Measurements from ENCODE around the gene DPM1. TPM values are rescaled to one million over a fixed set of nuclear protein-coding genes. Genes with fewer than 3 reads are reported as not detected.

DPM1 gene
- total RNA-seq, 1 donor from 2014 or later: 37.5 TPM

- H3K4me3 ChIP-seq: no peak overlapping the region
- H3K27me3 ChIP-seq: no peaks in the 10 kb centered on the region
- DNase-seq (ENCODE audit: low spot score in 2 of 2): no peak
- peaks cover 20 to 22% of the 10 kb centered on the region in 2 donors for H3K36me3 ChIP-seq
- TF ChIP-seq, protein P1, sequence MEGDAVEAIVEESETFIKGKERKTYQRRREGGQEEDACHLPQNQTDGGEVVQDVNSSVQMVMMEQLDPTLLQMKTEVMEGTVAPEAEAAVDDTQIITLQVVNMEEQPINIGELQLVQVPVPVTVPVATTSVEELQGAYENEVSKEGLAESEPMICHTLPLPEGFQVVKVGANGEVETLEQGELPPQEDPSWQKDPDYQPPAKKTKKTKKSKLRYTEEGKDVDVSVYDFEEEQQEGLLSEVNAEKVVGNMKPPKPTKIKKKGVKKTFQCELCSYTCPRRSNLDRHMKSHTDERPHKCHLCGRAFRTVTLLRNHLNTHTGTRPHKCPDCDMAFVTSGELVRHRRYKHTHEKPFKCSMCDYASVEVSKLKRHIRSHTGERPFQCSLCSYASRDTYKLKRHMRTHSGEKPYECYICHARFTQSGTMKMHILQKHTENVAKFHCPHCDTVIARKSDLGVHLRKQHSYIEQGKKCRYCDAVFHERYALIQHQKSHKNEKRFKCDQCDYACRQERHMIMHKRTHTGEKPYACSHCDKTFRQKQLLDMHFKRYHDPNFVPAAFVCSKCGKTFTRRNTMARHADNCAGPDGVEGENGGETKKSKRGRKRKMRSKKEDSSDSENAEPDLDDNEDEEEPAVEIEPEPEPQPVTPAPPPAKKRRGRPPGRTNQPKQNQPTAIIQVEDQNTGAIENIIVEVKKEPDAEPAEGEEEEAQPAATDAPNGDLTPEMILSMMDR (IDR thresholded peaks at IDR 0.05): no peak
- H3K4me1 ChIP-seq: peaks cover 0 to 20% of the 10 kb centered on the region in 2 donors
- intact Hi-C loops (cut with DNase I): loop anchor here (5.0 kb wide), 1 partner anchor 51 kb away; no protein-coding TSS in a partner anchor
- H3K27ac ChIP-seq: no peak overlapping the region
- H3K9me3 ChIP-seq: no peaks in the 10 kb centered on the region
Observed at GRCh38 chr20:50903353-50904051, 54.8 kb downstream of the DPM1 start.

- Histone ChIP-seq H3K4me1 (peaks cover 0 to 18% of the 10 kb centered on the region in 2 donors), H3K9me3 (no peaks in the 10 kb centered on the region), H3K27ac (no peak overlapping the region), H3K27me3 (no peaks in the 10 kb centered on the region), H3K4me3 (no peak overlapping the region), H3K36me3 (peaks cover 39% of the 10 kb centered on the region in 2 donors)
- no peak for DNase-seq (ENCODE audit: low spot score in 2 of 2)
- TF ChIP-seq, protein P1 (IDR thresholded peaks at IDR 0.05): no peak
- intact Hi-C loops (cut with DNase I): loop anchor here (5.0 kb wide), 1 partner anchor 49 kb away; no protein-coding TSS in a partner anchor
Observed at GRCh38 chr20:50901301-50901700, 57.0 kb downstream of the DPM1 start.

- TF ChIP-seq, protein P1 (IDR thresholded peaks at IDR 0.05): no peak
- DNase-seq (ENCODE audit: low spot score in 2 of 2): no peak
- no peak overlapping the region for H3K4me3 ChIP-seq
- H3K36me3 ChIP-seq: peaks cover 40 to 41% of the 10 kb centered on the region in 2 donors
- peaks cover 0 to 12% of the 10 kb centered on the region in 2 donors for H3K4me1 ChIP-seq
- H3K9me3 ChIP-seq: no peaks in the 10 kb centered on the region
- intact Hi-C loops (cut with DNase I): loop anchor here (5.0 kb wide), 1 partner anchor 48 kb away; no protein-coding TSS in a partner anchor
- no peaks in the 10 kb centered on the region for H3K27me3 ChIP-seq
- H3K27ac ChIP-seq: no peak overlapping the region
Observed at GRCh38 chr20:50900261-50900660, 58.1 kb downstream of the DPM1 start.

- Histone ChIP-seq H3K36me3 (peaks cover 53 to 57% of the 10 kb centered on the region in 2 donors), H3K4me3 (no peak overlapping the region)
- intact Hi-C loops (cut with DNase I): no loop called here
Observed at GRCh38 chr20:50898475-50898874, 59.9 kb downstream of the DPM1 start.

DNA sequence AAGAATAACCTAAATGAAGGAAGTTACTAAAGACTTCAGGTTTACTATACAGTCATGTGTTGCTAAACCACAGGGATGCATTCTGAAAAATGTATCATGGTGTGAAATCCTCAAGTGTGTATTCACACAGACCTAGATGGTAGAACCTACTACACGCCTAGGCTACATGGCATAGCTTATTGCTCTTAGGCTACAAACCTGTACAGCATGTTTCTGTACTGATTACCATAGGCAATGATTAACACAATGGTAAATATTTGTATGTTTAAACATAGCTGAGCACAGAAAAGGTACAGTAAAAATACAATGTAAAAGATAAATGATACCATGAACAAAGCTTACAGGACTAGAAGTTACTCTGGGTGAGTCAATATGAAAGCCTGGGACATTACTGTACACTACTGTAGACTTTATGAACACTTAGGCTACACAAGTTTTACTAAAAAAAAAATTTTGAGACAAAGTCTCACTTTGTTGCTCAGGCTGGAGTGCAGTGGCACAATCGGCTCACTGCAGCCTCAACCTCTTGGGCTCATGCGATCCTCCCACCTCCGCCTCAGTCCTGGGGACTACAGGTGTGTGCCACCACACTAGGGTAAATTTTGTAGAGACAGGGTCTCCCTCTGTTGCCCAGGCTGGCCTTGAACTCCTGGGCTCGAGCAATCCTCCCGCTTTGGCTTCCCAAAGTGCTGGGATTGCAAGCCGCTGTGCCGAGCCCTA is 63.1 kb downstream of the DPM1 start:
- no peaks in the 10 kb centered on the region for H3K4me1 ChIP-seq
- no peaks in the 10 kb centered on the region for H3K9me3 ChIP-seq
- DNase-seq (ENCODE audit: low spot score in 2 of 2): no peak
- H3K27ac ChIP-seq: no peak overlapping the region
- TF ChIP-seq, protein P1 (IDR thresholded peaks at IDR 0.05): no peak
- no peaks in the 10 kb centered on the region for H3K27me3 ChIP-seq
- H3K4me3 ChIP-seq: no peak overlapping the region
- H3K36me3 ChIP-seq: peaks cover 64 to 73% of the 10 kb centered on the region in 2 donors
- intact Hi-C loops (cut with DNase I): no loop called here

More at GRCh38 chr20:50898475-50898874, 59.9 kb downstream of the DPM1 start:
- Histone ChIP-seq H3K27me3 (no peaks in the 10 kb centered on the region), H3K9me3 (no peaks in the 10 kb centered on the region), H3K27ac (no peak overlapping the region), H3K4me1 (no peaks in the 10 kb centered on the region)
- DNase-seq (ENCODE audit: low spot score in 2 of 2): no peak
- TF ChIP-seq, protein P1 (IDR thresholded peaks at IDR 0.05): no peak

Measured in ascending aorta (tissue), 2 donors.